Glomerular endothelial cell (primary cell): ENCODE results near the gene VCL. TPM values are rescaled to one million over a fixed set of nuclear protein-coding genes. Genes with fewer than 3 reads are reported as not detected.
"Not testable (repeated sequence)": the region's sequence is repeated elsewhere in the genome, so short reads cannot be mapped to it uniquely, and the experiment has no call there.

Experiments
- DNase-seq: peaks from one replicate; pipeline ENCODE4 v3.0.0-alpha.2; 2011; ENCODE audit warnings: low read depth, low spot score; ENCODE audit errors: extremely low read depth
- total RNA-seq: library from RNA; depleted of rRNA; stranded (reverse); fragments of >200 nt; gene quantifications from 2 replicates; pipeline ENCODE4 v1.2.3, GENCODE V29; 2015

VCL gene
- total RNA-seq, 1 donor from 2014 or later = 240 TPM

GRCh38 chr10:74146980-74147379, 149.1 kb downstream of the VCL start:
- DNase-seq = not testable (repeated sequence)

GRCh38 chr10:74150204-74150989, 152.5 kb downstream of the VCL start, which contains the start of gene AP3M1:
TSS of gene AP3M1 (minus strand) at chr10:74150828. CDS start at chr10:74138379, 12,449 bp downstream.
- no peak for DNase-seq

- peak; percentile 98 for DNase-seq
Observed at GRCh38 chr10:74150990-74151878, 153.3 kb downstream of the VCL start, which contains the start of gene ADK. TSS of gene ADK (plus strand) at chr10:74151221. CDS start at chr10:74151279, 58 bp downstream.

- no peak for DNase-seq
Observed at GRCh38 chr10:74151879-74152722, 154.2 kb downstream of the VCL start.

GRCh38 chr10:74153123-74153522, 155.2 kb downstream of the VCL start:
- no peak for DNase-seq

- no peak for DNase-seq
Observed at GRCh38 chr10:74153676-74154075, 155.8 kb downstream of the VCL start.

- DNase-seq = no peak
Observed at GRCh38 chr10:74156919-74157289, 159.0 kb downstream of the VCL start.

- no peak for DNase-seq
Observed at GRCh38 chr10:74160013-74160412, 162.1 kb downstream of the VCL start.

- no peak for DNase-seq
Observed at GRCh38 chr10:74163319-74164068, 165.6 kb downstream of the VCL start.

GRCh38 chr10:74164716-74165529, 167.0 kb downstream of the VCL start:
- no peak for DNase-seq

- DNase-seq = no peak
Observed at GRCh38 chr10:74165530-74165901, 167.6 kb downstream of the VCL start.

GRCh38 chr10:74167443-74167842, 169.5 kb downstream of the VCL start:
- DNase-seq = no peak

Other genes with a start within 250 kb of the VCL start
- gene CHCHD1, start 216.1 kb upstream of the VCL start, total RNA-seq = 28.9 and 38.7 TPM in 2 replicates
- 83.3 and 123 TPM in 2 replicates for gene ZSWIM8, start 212.5 kb upstream of the VCL start, total RNA-seq
- gene NDST2, start 186.5 kb upstream of the VCL start, total RNA-seq = 27.9 and 35.1 TPM in 2 replicates
- 24.5 and 28.8 TPM in 2 replicates for gene CAMK2G, start 123.6 kb upstream of the VCL start, total RNA-seq
- gene PLAU, start 87.0 kb upstream of the VCL start, total RNA-seq = 137 and 470 TPM in 2 replicates
- gene AP3M1, start 152.7 kb downstream of the VCL start, total RNA-seq = 43.3 and 43.9 TPM in 2 replicates
- 23.9 and 31.1 TPM in 2 replicates for gene ADK, start 153.1 kb downstream of the VCL start, total RNA-seq